BJ (cell line): ENCODE data around the gene CYP24A1. TPM values are rescaled to one million over a fixed set of nuclear protein-coding genes. Genes with fewer than 3 reads are reported as not detected.

Experiments used
- CTCF ChIA-PET: fragments of 350-600 bp; formaldehyde crosslinking; extraction: SDS; loops from one replicate; lab custom pipeline; 2021; ENCODE audit warnings: antibody characterized with exemption, inconsistent platforms; lab: Yijun Ruan, JAX
- POLR2A ChIA-PET: fragments of 300-600 bp; sonication (Branson Sonifier 250); formaldehyde crosslinking; extraction: SDS; loops from one replicate; lab custom pipeline; 2021; ENCODE audit warnings: antibody characterized with exemption; lab: Charles Lee
- DNase-seq: peaks from one replicate; pipeline ENCODE4 v3.0.0-alpha.2; 2011; ENCODE audit warnings: low read depth
- H3K27me3 ChIP-seq: 2 replicates; pipeline ENCODE4 v1.6.0; 2011; ENCODE audit warnings: low read length; ENCODE audit not compliant: control insufficient read depth, insufficient read depth
- H3K36me3 ChIP-seq: 2 replicates; pipeline ENCODE4 v1.5.1; 2011; ENCODE audit warnings: low read length; ENCODE audit not compliant: control insufficient read depth, insufficient read depth
- H3K4me3 ChIP-seq: 2 replicates; pipeline ENCODE4 v1.5.1; 2011; ENCODE audit warnings: low read depth, mild to moderate bottlenecking, control low read depth, low read length
- CTCF ChIP-seq: IDR thresholded peaks from 2 replicates; pipeline ENCODE4 v1.5.1; 2011; ENCODE audit warnings: low read depth, mild to moderate bottlenecking, control low read depth, inconsistent platforms, low read length, moderate library complexity; ENCODE audit not compliant: insufficient read depth
- polyA plus RNA-seq: library from polyadenylated mRNA; depleted of rRNA; stranded (reverse); fragments of >200 nt; gene quantifications from 2 replicates; pipeline ENCODE4 v1.2.3, GENCODE V29; 2011

The CYP24A1 gene
- polyA plus RNA-seq, 1 experiment: 0.10 TPM

DNA sequence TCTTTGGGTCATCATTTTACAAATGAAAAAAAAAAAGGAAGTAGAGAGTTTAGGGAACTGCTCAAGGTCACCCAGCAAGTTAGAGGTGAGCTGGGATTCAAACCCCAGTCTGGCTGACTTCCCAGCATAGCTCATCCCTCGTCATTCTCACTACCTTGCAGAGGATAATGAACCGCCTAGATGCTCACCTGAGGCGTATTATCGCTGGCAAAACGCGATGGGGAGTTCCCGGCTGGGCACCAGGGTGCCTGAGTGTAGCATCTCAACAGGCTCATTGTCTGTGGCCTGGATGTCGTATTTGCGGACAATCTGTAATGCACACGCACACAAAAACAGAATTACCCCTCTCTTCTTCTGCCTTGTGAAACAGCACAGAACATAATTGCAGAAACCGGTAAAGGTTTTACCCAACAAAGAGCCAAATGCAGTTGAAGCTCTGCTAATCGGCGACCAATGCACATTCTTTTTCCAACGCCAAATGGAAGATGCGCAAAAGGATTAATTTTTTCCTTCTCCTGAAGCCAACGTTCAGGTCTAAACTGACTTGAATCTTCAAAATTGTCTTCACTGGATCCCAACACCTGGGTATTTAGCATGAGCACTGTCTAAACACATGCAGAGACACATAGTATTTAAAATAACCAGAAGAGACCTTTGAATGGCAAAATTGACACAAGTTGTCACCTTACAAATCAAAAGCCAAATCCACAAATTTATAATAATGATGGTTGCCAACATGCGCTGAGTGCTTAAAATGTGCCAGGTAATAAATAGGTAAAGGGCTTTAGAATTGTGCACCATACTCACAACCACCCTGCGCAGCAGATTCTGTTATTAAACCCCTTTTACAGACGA, 16.6 kb downstream of the CYP24A1 start:
- ChIA-PET CTCF (no interaction called here), POLR2A (interaction anchor here (0.7 kb wide), 1 partner anchor 77 kb away, joined by 5 read pairs; no protein-coding TSS in a partner anchor)
- no peak for DNase-seq

GRCh38 chr20:54156522-54156921, 17.3 kb downstream of the CYP24A1 start:
- no peaks in the 10 kb centered on the region for H3K27me3 ChIP-seq
- H3K36me3 ChIP-seq: no peaks in the 10 kb centered on the region
- no peak for DNase-seq
- H3K4me3 ChIP-seq: no peak overlapping the region
- ChIA-PET POLR2A (interaction anchor here (0.7 kb wide), 1 partner anchor 76 kb away, joined by 5 read pairs; no protein-coding TSS in a partner anchor), CTCF (no interaction called here)
- TF ChIP-seq CTCF: no peak

More for the DNA sequence above, 16.6 kb downstream of the CYP24A1 start:
- Histone ChIP-seq H3K36me3 (no peaks in the 10 kb centered on the region), H3K4me3 (no peak overlapping the region), H3K27me3 (no peaks in the 10 kb centered on the region)
- TF ChIP-seq CTCF: no peak

GRCh38 chr20:54155736-54156317, 18.0 kb downstream of the CYP24A1 start:
- POLR2A ChIA-PET: no interaction called here
- CTCF ChIA-PET: no interaction called here
- TF ChIP-seq CTCF: no peak
- Histone ChIP-seq H3K36me3 (no peaks in the 10 kb centered on the region), H3K4me3 (no peak overlapping the region), H3K27me3 (no peaks in the 10 kb centered on the region)
- no peak for DNase-seq

- CTCF ChIA-PET: interaction anchor here (1.1 kb wide), 1 partner anchor 50 kb away, joined by 4 read pairs; no protein-coding TSS in a partner anchor
- Histone ChIP-seq H3K4me3 (no peak overlapping the region), H3K36me3 (no peaks in the 10 kb centered on the region), H3K27me3 (no peaks in the 10 kb centered on the region)
- TF ChIP-seq CTCF: no peak
- POLR2A ChIA-PET: no interaction called here
- DNase-seq: no peak
Measured at GRCh38 chr20:54154439-54154838, 19.3 kb downstream of the CYP24A1 start.

GRCh38 chr20:54153847-54154246, 19.9 kb downstream of the CYP24A1 start:
- Histone ChIP-seq H3K27me3 (no peaks in the 10 kb centered on the region), H3K4me3 (no peak overlapping the region), H3K36me3 (no peaks in the 10 kb centered on the region)
- DNase-seq: no peak
- ChIA-PET CTCF (interaction anchor here (1.1 kb wide), 1 partner anchor 49 kb away, joined by 4 read pairs; no protein-coding TSS in a partner anchor), POLR2A (no interaction called here)
- TF ChIP-seq CTCF: no peak
